Measurements from ENCODE around the gene LRRC75A.

DNA sequence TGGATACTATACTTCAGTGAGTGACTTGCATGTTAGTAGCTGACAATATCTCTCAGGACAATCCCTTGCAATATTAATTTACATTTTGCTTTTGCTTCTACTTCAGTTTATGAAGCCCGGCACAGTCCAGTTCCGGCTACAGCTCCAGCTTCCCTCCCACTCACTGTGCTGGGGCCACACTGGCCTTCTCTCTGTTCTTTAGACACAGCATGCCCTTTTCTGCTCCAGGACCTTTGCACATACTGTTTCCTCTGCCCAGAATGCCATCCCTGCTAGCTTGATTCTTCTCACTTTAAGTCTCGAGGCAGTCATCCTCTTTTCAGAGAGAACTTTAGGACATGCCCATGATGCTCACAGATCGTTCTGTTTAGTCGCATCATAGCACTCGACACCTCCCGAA lies 25.5 kb upstream of the LRRC75A start:
- TF ChIP-seq TAF1 (IDR thresholded peaks at IDR 0.05; ENCODE audit: low read depth) (no peak), RAD21 (IDR thresholded peaks at IDR 0.05; ENCODE audit: low read depth) (no peak), FOXM1 (IDR thresholded peaks at IDR 0.05; ENCODE audit: borderline replicate concordance, low read depth) (no peak), CEBPB (IDR thresholded peaks at IDR 0.05) (no peak), EP300 (IDR thresholded peaks at IDR 0.05; ENCODE audit: borderline replicate concordance) (no peak), CREB1 (IDR thresholded peaks at IDR 0.05; ENCODE audit: low read depth) (no peak), YY1 (IDR thresholded peaks at IDR 0.05; ENCODE audit: low read depth) (no peak)
- TF ChIP-seq, protein P1, sequence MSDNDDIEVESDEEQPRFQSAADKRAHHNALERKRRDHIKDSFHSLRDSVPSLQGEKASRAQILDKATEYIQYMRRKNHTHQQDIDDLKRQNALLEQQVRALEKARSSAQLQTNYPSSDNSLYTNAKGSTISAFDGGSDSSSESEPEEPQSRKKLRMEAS (IDR thresholded peaks at IDR 0.05): no peak
- TF ChIP-seq, protein P2, sequence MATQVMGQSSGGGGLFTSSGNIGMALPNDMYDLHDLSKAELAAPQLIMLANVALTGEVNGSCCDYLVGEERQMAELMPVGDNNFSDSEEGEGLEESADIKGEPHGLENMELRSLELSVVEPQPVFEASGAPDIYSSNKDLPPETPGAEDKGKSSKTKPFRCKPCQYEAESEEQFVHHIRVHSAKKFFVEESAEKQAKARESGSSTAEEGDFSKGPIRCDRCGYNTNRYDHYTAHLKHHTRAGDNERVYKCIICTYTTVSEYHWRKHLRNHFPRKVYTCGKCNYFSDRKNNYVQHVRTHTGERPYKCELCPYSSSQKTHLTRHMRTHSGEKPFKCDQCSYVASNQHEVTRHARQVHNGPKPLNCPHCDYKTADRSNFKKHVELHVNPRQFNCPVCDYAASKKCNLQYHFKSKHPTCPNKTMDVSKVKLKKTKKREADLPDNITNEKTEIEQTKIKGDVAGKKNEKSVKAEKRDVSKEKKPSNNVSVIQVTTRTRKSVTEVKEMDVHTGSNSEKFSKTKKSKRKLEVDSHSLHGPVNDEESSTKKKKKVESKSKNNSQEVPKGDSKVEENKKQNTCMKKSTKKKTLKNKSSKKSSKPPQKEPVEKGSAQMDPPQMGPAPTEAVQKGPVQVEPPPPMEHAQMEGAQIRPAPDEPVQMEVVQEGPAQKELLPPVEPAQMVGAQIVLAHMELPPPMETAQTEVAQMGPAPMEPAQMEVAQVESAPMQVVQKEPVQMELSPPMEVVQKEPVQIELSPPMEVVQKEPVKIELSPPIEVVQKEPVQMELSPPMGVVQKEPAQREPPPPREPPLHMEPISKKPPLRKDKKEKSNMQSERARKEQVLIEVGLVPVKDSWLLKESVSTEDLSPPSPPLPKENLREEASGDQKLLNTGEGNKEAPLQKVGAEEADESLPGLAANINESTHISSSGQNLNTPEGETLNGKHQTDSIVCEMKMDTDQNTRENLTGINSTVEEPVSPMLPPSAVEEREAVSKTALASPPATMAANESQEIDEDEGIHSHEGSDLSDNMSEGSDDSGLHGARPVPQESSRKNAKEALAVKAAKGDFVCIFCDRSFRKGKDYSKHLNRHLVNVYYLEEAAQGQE (IDR thresholded peaks at IDR 0.05; ENCODE audit: low read depth): no peak

All from Ishikawa (cell line).